NOMO-1 treated with dmso at 0.1 percent for 144 hours (cell line): ENCODE data around the gene SERP2.
A peak's percentile ranks its signal among the peaks of the same experiment; 100 is the strongest.

Source experiments
- DNase-seq: peaks from one replicate; lab custom pipeline; 2025; ENCODE audit not compliant: unreplicated experiment; lab: John Stamatoyannopoulos, UW

The SERP2 gene

DNA sequence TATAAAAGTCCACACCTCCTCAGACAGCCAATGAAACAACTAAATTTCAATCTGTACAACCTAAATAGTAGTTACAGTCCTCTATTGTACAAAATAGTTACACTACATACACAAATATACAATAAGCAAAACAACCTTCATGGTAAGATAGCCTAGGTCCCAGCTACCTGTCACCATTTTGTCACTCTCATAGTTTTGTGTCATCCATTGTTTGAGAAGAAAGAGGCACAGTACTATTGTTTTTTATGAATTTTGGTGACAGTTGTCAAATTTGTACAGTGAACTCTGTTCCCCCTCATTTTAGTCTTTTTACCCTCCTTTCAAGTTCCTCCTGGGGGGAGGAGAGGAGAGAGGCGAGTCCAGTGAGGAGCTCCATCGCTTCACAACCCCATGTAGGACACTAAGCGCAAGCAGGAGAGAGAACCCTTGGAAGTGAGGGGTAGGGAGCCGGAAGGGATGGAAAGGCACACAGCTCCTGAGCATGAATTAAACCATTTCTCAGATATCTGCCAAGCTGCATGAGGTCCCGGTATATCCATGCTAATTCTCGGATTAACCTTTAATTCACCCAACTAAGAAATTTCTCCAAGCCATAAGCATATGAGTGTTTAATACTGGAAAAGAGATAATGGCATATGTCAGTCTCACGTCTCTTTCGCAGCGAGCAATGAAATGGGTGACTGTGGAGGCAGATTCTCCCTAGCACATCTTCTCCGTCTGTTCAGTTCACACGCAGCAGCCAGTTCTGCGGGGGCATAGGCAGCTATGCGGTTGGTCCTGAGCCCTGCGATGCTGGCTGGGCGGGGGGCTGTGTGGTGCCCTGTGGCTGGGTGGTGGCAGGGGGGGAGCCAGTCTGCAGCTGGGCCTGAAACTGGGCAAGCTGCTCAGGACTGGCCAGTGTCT is 60.5 kb downstream of the SERP2 start:
- no peak for DNase-seq

DNA sequence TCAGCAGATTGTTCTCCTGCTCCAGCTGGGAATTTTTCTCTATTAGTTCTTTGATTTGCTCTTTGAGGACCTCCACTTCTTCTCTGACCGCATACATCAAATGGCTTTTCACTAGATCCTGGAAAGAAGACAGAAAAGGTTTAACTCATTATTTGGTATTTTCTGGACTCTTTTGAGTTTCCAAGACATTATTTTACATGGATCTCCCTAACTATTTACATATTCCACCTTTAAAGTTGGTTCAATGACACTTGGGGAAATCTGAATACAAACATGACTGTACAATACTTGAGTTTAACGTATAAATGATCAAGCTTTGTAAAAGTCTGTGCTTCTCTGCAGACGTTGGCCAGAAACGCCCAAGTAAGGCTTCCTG is 61.1 kb downstream of the SERP2 start:
- DNase-seq, result no peak

DNA sequence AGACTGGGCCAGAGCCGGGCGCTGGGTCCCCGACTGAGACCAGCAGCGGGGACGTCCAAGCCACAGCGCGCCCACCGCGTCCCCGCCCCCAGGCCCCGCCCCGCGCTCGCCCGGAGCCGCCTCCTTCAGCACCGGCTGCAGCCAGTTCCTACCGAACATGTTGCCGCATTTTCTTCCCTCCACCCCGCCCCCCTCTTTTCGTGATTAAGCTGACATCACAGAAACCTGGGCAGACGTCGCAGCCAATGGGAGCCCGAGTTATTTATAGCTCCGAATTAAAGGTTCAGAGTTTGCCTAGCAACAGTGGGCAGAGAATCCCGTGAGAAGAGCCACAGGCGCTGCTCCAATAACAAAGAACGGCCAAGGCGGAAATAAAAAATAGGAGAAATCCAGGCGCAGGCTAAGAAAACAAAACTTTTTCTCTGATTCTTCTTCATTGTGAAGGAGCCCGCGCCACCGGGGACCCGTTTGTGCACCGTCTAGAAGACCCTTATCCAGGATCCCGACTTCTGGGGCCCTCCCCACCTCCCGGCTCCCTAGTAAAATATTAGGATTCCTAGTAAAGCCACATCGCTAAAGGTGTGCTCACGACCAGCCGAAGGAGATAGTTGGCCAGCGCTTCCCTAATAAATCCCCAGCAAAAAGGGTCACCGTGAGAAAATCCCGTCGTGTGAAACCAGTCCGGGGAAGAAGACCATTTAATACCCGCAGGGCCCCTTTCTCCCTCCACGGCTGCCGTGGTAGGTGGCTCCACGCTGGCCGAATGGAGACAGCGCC is 61.7 kb downstream of the SERP2 start:
- peak; percentile 92 for DNase-seq

GRCh38 chr13:44435919-44436510 is 62.4 kb downstream of the SERP2 start:
- no peak for DNase-seq

DNA sequence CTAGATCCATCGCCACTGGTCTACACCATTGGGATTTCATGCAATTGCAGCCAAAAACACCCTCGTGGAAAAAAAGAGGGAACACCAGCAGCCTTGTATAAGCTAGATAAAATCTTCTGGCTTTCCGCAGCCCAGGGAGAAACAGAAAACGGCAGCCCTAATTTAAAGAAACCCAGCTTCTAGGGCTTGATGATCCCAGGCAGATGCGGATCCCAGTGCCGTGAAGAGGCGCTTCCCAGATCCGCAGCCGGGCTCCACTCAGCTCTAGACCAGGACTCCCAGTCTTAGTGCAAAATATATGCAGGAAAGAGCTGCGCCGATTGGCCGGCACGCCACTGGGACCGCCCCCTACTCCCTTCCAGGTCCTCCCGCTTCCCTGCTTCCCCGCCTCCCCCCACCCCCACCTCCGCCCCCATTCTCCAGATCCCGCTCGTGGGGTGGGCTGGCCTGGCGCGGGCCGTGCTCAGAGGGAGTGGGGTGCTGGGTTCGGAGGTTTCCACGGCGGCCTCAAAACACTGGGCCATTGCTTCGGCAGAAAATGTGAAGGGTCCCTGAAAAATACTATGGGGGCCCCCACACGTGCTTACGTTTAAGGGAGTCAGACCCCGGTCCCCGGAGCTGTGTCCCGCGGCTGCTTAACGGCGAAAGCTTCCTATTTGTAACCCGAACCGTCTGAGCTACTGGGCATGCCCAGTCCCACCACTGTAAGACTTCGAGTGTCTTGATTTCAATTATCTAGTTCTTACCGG is 63.1 kb downstream of the SERP2 start:
- no peak for DNase-seq

DNA sequence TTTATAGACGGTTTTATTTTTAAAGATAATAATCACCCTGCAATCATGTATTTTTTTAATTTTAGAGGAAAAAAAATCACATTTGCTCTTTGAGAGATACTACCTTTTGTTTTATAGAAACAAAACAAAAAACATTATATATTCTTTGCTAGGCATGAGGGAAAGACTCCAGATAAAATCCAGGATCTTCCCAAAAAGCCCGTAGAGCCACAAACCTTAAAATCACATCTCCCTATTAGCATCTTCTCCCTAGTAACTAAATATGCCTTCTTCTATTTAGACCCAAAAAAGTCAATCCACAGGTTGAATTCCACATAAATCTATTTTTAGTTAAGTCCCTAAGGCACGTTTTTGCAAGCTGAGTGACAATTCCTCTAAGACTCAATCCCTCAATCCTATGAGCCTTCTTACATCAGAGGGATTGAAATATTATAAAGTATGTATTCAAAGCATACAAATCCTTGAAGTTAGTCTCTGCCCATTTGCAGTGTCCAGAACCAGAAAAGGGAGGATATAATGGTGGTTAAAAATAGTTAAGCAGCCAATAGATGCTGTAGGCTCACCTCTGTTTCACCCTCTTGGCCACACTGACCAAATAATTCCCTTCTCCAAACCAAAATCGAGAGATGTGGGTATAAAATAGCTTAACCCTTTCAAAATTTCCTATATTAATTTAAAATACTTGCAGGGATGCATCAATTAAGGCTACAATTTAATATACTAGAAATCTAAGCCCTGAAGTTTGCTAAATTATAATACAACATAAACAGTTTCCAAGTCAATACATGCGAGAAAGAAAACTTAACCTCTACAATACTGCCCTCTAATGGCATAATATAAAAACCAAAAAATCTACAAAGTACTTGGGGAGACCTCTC is 64.0 kb downstream of the SERP2 start:
- no peak for DNase-seq

DNA sequence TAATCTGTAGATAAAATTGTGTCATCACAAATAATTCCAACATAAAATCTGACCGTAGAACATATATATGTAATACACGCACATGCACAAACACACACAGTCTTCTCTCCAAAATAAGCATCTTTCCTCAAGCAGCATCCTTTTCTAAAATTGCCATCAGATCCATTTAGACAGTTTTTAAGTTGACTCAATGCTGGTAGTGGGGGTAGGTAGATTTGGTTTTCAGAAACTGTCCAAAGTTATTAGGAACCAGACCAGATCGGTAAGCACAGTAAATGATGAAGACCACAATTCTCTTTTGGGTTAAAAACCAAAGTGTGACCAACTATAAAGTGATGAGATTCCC is 64.6 kb downstream of the SERP2 start:
- no peak for DNase-seq

DNA sequence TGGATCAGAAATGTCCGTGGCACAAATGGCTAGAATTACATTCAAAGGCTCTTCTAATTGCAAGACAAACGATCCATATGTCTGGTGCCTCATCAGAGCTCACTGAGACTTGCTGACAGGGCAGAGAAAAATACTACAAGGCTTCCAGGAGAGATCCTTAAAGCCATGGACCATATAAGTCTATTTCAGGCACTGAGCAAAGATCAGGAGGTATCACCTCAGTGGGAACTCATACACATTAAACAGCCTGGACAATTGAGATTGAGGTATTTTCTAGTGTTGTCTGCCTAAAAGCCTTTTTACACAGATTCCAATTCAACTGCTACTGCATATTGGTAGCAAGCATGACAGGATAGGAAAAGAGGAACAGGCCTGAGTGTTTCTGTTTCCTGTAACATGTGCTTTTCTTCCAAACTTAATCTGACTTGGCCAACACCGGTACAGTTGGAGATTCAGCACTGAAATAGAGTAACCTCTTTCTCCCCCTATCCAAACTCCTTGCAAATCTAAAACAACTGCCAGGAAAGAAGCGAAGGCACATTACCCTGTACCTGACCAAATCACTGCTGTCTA is 65.9 kb downstream of the SERP2 start:
- DNase-seq, result no peak

- no peak for DNase-seq
Observed at GRCh38 chr13:44440046-44440608, 66.5 kb downstream of the SERP2 start.
